HepG2 (cell line): ENCODE measurements around the gene BPIFB4. TPM values are rescaled to one million over a fixed set of nuclear protein-coding genes. Genes with fewer than 3 reads are reported as not detected.

Source experiments
- ARHGAP35 ChIP-seq: sonication (generic); formaldehyde crosslinking; IDR thresholded peaks from 2 replicates; pipeline ENCODE4 v1.9.0; 2022; ENCODE audit warnings: mild to moderate bottlenecking, inconsistent platforms, moderate library complexity, missing genetic modification reagents, borderline replicate concordance
- ETV6 ChIP-seq: sonication (generic); formaldehyde crosslinking; conservative IDR thresholded peaks from 2 replicates; pipeline ENCODE4 v1.4.0; 2020; ENCODE audit warnings: missing genetic modification reagents
- FOSL1 ChIP-seq: sonication (generic); formaldehyde crosslinking; IDR thresholded peaks from 2 replicates; pipeline ENCODE4 v1.9.0; 2021; ENCODE audit warnings: missing genetic modification reagents, borderline replicate concordance
- HDAC2 ChIP-seq: sonication (generic); formaldehyde crosslinking; IDR thresholded peaks from 2 replicates; pipeline ENCODE4 v1.4.0; 2020; ENCODE audit warnings: missing genetic modification reagents
- SAP130 ChIP-seq: IDR thresholded peaks from 2 replicates; pipeline ENCODE4 v1.6.1; 2016; ENCODE audit warnings: low read depth
- TGIF2 ChIP-seq: IDR thresholded peaks from 2 replicates; pipeline ENCODE4 v1.6.1; 2016; ENCODE audit warnings: control low read depth, missing compliant biosample characterization
- WIZ ChIP-seq: sonication (generic); formaldehyde crosslinking; IDR thresholded peaks from 2 replicates; pipeline ENCODE4 v1.5.1; 2020; ENCODE audit warnings: mild to moderate bottlenecking, missing genetic modification reagents
- ZBTB43 ChIP-seq: sonication (generic); formaldehyde crosslinking; conservative IDR thresholded peaks from 2 replicates; pipeline ENCODE4 v1.4.0; 2020; ENCODE audit warnings: missing genetic modification reagents
- ZNF260 ChIP-seq: sonication (generic); formaldehyde crosslinking; IDR thresholded peaks from 2 replicates; pipeline ENCODE4 v1.4.0; 2020; ENCODE audit warnings: missing genetic modification reagents, low read depth, mild to moderate bottlenecking, borderline replicate concordance
- ZNF3 ChIP-seq: IDR thresholded peaks from 2 replicates; pipeline ENCODE4 v1.7.0; 2017; ENCODE audit warnings: inconsistent platforms
- ZNF441 ChIP-seq: sonication (generic); formaldehyde crosslinking; IDR thresholded peaks from 2 replicates; pipeline ENCODE4 v1.7.0; 2021; ENCODE audit warnings: missing genetic modification reagents, borderline replicate concordance
- ZNF768 ChIP-seq: sonication (generic); formaldehyde crosslinking; IDR thresholded peaks from 2 replicates; pipeline ENCODE4 v1.4.0; 2020; ENCODE audit warnings: missing genetic modification reagents
- ZNF878 ChIP-seq: sonication (generic); formaldehyde crosslinking; IDR thresholded peaks from 2 replicates; pipeline ENCODE4 v1.8.1; 2023; ENCODE audit warnings: mild to moderate bottlenecking, missing genetic modification reagents, moderate library complexity
- ZSCAN31 ChIP-seq: sonication (generic); formaldehyde crosslinking; IDR thresholded peaks from 2 replicates; pipeline ENCODE4 v1.5.0; 2020; ENCODE audit warnings: low read depth, mild to moderate bottlenecking, missing genetic modification reagents
- polyA plus RNA-seq, 8 experiments: library from polyadenylated mRNA; depleted of rRNA in 3 of 8; stranded (reverse) in 7 of 8; unstranded in 1 of 8; fragments of >200 nt; fragmentation: Illumina TruSeq in 4 of 8; extraction: Trizol in 4 of 8; gene quantifications; 2 replicates each; pipeline versions ENCODE4 v1.2.1 to v1.2.3, GENCODE V29; 2011 to 2016; ENCODE audit warnings: low read depth in 4 of 8, missing spikeins in 1 of 8, mixed read lengths in 1 of 8; ENCODE audit not compliant: insufficient read depth in 1 of 8
- total RNA-seq, 5 experiments: library from RNA; depleted of rRNA; stranded (reverse); fragments of >200 nt; fragmentation: Illumina TruSeq; extraction: Trizol; gene quantifications; 2 replicates each; pipeline ENCODE4 v1.2.3, GENCODE V29; 2016; ENCODE audit warnings: low read depth in 1 of 5
- TF ChIP-seq, protein P1 (sequence below): sonication (generic); formaldehyde crosslinking; IDR thresholded peaks from 2 replicates; pipeline ENCODE4 v1.4.0; 2020; ENCODE audit warnings: missing genetic modification reagents
- TF ChIP-seq, protein P2 (sequence below): sonication (generic); formaldehyde crosslinking; IDR thresholded peaks from 2 replicates; pipeline ENCODE4 v1.8.1; 2022; ENCODE audit warnings: low read depth, mild to moderate bottlenecking, missing genetic modification reagents
- TF ChIP-seq, protein P3 (sequence below): IDR thresholded peaks from 2 replicates; pipeline ENCODE4 v1.4.0; 2020; ENCODE audit warnings: mild to moderate bottlenecking, missing genetic modification reagents
- TF ChIP-seq, protein P4 (sequence below): IDR thresholded peaks from 2 replicates; pipeline ENCODE4 v1.6.1; 2016; ENCODE audit warnings: mild to moderate bottlenecking, missing biosample characterization, missing genetic modification reagents

BPIFB4 gene
- total and polyA plus RNA-seq, 2 of the 13 experiments (the other 11 are each of a cell fraction or from before 2014, with no cell fraction given) = 0.09 TPM; not detected in 1

- no peak for TF ChIP-seq FOSL1 (CRISPR knock-in tag)
- 0 out of 2 replicates have a peak, but pooled peaks have one; percentile 27 for TF ChIP-seq ZSCAN31 (CRISPR knock-in tag)
- no peak for TF ChIP-seq ARHGAP35 (CRISPR knock-in tag)
- 0 out of 2 replicates have a peak, but pooled peaks have one; percentile 38 for TF ChIP-seq ZNF3 (CRISPR knock-in tag)
- TF ChIP-seq ZBTB43 (CRISPR knock-in tag) = peak; percentile 56; the same call in 1 of the 2 replicates
- TF ChIP-seq, protein P1, sequence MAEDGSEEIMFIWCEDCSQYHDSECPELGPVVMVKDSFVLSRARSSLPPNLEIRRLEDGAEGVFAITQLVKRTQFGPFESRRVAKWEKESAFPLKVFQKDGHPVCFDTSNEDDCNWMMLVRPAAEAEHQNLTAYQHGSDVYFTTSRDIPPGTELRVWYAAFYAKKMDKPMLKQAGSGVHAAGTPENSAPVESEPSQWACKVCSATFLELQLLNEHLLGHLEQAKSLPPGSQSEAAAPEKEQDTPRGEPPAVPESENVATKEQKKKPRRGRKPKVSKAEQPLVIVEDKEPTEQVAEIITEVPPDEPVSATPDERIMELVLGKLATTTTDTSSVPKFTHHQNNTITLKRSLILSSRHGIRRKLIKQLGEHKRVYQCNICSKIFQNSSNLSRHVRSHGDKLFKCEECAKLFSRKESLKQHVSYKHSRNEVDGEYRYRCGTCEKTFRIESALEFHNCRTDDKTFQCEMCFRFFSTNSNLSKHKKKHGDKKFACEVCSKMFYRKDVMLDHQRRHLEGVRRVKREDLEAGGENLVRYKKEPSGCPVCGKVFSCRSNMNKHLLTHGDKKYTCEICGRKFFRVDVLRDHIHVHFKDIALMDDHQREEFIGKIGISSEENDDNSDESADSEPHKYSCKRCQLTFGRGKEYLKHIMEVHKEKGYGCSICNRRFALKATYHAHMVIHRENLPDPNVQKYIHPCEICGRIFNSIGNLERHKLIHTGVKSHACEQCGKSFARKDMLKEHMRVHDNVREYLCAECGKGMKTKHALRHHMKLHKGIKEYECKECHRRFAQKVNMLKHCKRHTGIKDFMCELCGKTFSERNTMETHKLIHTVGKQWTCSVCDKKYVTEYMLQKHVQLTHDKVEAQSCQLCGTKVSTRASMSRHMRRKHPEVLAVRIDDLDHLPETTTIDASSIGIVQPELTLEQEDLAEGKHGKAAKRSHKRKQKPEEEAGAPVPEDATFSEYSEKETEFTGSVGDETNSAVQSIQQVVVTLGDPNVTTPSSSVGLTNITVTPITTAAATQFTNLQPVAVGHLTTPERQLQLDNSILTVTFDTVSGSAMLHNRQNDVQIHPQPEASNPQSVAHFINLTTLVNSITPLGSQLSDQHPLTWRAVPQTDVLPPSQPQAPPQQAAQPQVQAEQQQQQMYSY = no peak
- no peak for TF ChIP-seq ZNF878 (CRISPR knock-in tag)
- TF ChIP-seq ZNF441 = no peak
- TF ChIP-seq, protein P2, sequence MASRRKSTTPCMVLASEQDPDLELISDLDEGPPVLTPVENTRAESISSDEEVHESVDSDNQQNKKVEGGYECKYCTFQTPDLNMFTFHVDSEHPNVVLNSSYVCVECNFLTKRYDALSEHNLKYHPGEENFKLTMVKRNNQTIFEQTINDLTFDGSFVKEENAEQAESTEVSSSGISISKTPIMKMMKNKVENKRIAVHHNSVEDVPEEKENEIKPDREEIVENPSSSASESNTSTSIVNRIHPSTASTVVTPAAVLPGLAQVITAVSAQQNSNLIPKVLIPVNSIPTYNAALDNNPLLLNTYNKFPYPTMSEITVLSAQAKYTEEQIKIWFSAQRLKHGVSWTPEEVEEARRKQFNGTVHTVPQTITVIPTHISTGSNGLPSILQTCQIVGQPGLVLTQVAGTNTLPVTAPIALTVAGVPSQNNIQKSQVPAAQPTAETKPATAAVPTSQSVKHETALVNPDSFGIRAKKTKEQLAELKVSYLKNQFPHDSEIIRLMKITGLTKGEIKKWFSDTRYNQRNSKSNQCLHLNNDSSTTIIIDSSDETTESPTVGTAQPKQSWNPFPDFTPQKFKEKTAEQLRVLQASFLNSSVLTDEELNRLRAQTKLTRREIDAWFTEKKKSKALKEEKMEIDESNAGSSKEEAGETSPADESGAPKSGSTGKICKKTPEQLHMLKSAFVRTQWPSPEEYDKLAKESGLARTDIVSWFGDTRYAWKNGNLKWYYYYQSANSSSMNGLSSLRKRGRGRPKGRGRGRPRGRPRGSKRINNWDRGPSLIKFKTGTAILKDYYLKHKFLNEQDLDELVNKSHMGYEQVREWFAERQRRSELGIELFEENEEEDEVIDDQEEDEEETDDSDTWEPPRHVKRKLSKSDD (CRISPR knock-in tag) = 0 out of 2 replicates have a peak, but pooled peaks have one; percentile 32
- TF ChIP-seq, protein P3, sequence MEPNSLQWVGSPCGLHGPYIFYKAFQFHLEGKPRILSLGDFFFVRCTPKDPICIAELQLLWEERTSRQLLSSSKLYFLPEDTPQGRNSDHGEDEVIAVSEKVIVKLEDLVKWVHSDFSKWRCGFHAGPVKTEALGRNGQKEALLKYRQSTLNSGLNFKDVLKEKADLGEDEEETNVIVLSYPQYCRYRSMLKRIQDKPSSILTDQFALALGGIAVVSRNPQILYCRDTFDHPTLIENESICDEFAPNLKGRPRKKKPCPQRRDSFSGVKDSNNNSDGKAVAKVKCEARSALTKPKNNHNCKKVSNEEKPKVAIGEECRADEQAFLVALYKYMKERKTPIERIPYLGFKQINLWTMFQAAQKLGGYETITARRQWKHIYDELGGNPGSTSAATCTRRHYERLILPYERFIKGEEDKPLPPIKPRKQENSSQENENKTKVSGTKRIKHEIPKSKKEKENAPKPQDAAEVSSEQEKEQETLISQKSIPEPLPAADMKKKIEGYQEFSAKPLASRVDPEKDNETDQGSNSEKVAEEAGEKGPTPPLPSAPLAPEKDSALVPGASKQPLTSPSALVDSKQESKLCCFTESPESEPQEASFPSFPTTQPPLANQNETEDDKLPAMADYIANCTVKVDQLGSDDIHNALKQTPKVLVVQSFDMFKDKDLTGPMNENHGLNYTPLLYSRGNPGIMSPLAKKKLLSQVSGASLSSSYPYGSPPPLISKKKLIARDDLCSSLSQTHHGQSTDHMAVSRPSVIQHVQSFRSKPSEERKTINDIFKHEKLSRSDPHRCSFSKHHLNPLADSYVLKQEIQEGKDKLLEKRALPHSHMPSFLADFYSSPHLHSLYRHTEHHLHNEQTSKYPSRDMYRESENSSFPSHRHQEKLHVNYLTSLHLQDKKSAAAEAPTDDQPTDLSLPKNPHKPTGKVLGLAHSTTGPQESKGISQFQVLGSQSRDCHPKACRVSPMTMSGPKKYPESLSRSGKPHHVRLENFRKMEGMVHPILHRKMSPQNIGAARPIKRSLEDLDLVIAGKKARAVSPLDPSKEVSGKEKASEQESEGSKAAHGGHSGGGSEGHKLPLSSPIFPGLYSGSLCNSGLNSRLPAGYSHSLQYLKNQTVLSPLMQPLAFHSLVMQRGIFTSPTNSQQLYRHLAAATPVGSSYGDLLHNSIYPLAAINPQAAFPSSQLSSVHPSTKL (CRISPR knock-in tag) = peak; percentile 80; the same call in 1 of the 2 replicates
- TF ChIP-seq SAP130 (CRISPR knock-in tag) = no peak
- peak; percentile 48; the same call in 1 of the 2 replicates for TF ChIP-seq HDAC2 (CRISPR knock-in tag)
- no peak for TF ChIP-seq ETV6 (CRISPR knock-in tag)
- TF ChIP-seq ZNF768 = peak; percentile 21; the same call in 1 of the 2 replicates
- no peak for TF ChIP-seq ZNF260 (CRISPR knock-in tag)
- TF ChIP-seq TGIF2 (CRISPR knock-in tag) = 0 out of 2 replicates have a peak, but pooled peaks have one; percentile 34
- TF ChIP-seq, protein P4, sequence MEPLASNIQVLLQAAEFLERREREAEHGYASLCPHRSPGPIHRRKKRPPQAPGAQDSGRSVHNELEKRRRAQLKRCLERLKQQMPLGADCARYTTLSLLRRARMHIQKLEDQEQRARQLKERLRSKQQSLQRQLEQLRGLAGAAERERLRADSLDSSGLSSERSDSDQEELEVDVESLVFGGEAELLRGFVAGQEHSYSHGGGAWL = no peak
- TF ChIP-seq WIZ (CRISPR knock-in tag) = no peak
Observed at GRCh38 chr20:33043731-33044181, 35.7 kb upstream of the BPIFB4 start (continued).
